HG03442 (cell line): ENCODE results near the gene TBL1Y.
"Not testable (repeated sequence)": the region's sequence is repeated elsewhere in the genome, so short reads cannot be mapped to it uniquely, and the experiment has no call there.

Experiments used
- ATAC-seq: cut with Tn5 transposase; IDR thresholded peaks from one replicate; pipeline ENCODE4 v1.9.1; 2021; ENCODE audit warnings: mild to moderate bottlenecking, moderate library complexity; ENCODE audit not compliant: unreplicated experiment

Gene TBL1Y

DNA sequence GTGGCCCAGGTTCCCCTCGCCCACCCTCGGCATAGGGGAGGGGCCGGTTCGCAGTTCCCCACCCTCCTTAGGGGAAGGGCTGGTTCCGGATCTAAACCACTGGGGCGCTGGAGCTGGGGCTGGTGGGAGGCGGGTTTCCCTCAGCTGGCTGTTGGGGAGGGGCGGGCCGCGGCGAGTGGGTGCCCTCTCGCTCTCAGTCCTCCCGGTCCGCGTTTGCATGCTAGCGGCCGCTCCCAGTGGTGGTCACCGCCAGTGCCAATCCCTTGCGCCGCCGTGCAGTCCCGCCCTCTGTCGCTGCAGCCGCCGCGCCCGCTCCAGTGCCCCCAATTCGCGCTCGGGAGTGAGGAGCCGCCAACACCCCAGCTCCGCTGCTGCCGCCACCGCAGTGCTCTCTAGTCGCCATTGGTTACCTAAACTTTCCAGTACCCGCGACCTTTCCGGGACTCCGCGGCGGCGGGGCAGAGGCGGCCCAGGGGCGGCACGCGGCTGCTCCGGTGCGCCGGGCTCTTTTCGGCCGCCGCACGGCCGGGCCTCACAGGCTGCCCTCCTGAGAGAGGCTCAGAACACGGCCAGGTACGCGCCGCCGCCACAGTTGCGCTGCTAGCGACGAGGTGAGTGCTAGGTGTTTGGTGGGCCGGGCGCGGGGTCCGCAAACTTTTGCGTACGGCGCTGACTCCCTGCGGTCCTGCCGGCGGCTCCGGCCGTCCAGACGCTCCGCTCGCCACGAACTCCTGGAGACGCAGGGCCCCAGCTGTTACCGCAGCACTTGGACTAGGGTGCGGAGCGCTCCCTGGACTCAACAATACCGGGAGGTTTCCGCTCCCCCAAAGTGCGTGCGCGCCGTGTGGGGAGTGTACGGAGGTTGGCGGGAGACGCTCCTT, at the start of gene TBL1Y:
TSS of gene TBL1Y (plus strand) at position 326 of the 881 bp plus-strand sequence. CDS start 114,388 bp downstream, outside the sequence.
- no peak for ATAC-seq

DNA sequence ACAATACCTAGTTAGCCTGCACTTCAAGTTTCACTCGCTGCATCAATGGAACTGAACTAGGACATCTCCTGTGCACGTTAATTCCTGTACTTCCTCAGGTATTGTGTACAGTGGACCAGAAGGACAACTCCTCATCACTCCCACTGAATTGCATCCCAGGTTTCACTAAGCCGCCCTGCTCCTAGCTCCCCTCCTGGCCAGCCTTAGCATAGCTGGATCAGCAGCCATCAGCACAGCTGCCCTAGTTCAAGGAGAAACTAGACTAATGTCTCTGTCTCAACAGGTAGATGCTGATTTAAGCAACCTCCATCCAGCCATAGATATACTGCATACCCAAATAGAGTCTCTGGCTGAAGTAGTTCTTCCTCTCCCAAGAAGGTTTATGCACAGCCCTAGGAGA, 16.0 kb upstream of the TBL1Y start:
- no peak for ATAC-seq

DNA sequence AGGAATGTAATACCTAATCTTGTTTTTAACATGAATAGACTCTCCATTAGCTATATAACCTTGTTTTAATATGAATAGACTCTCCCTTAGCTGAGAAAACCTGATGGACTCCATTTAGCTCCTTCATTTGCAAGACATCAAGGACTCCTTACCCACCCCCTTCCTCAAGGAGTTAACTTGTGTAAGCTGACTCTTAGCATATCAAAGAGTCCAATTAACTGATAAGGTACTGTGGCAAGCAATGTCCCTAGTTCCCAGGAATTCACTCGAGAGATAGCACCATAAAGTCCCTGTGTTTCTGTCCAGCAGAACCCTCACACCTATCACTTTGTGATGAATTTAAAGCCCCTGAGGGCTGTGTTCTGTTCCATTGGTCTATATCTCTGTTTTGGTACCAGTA, 15.3 kb upstream of the TBL1Y start:
- ATAC-seq, result no peak

DNA sequence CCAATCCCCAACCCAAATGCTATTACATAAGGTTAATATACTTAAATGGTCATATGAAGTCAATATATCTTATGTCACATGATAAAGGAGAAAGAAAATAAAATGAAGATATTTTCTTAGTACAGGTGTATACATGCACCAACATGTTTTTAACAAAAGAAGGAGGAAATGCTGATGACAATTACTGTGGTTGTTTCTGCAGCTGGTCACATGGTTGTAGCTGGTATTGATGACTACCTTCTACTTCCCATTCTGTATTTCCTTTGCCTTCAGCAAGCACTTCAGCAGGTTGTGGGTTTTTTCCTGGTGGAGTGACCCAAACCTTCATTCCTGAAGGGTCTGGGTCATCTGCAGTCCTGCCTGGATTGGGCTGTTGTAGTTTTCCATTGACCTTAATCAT, 8.4 kb upstream of the TBL1Y start:
- not testable (repeated sequence) for ATAC-seq

GRCh38 chrY:6907591-6907990, 2.9 kb upstream of the TBL1Y start:
- ATAC-seq, result no peak

DNA sequence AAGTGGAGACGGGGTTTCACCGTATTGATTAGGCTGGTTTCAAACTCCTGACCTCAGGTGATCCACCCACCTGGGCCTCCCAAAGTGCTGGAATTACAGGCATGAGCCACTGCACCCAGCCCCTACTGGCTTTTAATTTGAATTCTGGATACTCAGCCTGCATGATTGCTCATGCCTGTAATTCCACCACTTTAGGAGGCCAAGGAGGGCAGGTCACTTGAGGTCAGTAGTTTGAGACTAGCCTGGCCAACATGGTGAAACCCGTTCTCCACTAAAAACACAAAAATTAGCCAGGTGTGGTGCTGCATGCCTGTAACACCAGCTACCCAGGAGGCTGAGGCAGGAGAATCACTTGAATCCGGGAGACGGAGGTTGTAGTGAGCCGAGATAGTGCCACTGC, 2.5 kb upstream of the TBL1Y start:
- ATAC-seq, result not testable (repeated sequence)

GRCh38 chrY:6909118-6909521, 1.4 kb upstream of the TBL1Y start:
- no peak for ATAC-seq

- ATAC-seq, result no peak
Measured at GRCh38 chrY:6909856-6910255, 641 bp upstream of the TBL1Y start.

DNA sequence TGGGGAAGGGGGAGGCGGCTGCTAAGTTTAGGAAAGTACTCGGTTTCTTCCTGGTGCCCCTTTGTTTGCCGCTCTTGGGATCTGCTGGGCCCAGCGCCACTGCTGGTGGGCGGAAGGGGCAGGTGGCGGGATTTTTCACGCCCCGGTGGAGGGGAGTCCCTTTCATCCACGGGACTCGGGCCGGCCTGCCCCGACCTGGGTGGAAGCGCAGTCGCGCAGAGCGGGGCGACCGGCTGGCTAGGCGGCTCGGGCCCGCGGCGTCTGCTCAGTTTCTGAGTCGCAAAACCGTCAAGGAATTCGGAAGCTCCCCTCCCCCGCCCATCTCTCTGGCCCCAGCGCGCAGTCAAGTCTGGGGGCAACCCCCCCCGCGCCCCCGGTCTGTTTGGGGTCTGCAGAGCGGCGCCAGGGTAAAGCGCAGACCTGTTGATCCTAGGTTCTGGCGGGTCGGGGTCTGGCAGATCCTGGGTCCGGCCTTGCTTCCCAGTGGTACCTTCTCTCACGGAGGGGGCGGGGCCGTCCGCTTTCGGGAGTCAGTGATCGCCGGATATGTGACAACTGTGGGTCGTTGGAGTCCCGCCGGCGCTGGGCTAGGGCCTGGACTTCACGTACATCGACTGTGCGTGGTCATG, 870 bp downstream of the TBL1Y start, which contains the start of gene AMELY:
TSS of gene AMELY (minus strand) at position 500 of the 629 bp plus-strand sequence. CDS start 39,144 bp downstream, outside the sequence.
- no peak for ATAC-seq

- ATAC-seq, result no peak
Measured at GRCh38 chrY:6913362-6913761, 2.9 kb downstream of the TBL1Y start.

DNA sequence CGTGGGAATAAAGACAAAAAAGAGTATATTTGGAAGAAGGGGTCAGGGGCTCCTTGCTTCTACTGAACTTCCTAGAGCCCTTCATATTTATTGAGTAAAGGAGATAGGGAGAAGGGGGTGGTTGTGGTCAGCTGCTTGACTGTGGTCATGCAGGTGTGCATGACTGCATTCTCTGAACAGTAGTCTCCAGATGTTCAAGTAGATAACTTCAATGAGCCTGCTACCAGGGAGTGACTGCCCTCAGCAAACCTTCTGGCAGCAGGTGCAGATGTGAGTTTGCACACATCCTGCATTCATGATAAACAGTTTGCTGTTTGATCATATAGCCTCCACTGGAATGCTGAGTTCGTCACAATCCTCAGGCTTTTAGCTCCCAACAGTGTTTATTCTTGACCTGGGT, 10.6 kb downstream of the TBL1Y start:
- no peak for ATAC-seq

DNA sequence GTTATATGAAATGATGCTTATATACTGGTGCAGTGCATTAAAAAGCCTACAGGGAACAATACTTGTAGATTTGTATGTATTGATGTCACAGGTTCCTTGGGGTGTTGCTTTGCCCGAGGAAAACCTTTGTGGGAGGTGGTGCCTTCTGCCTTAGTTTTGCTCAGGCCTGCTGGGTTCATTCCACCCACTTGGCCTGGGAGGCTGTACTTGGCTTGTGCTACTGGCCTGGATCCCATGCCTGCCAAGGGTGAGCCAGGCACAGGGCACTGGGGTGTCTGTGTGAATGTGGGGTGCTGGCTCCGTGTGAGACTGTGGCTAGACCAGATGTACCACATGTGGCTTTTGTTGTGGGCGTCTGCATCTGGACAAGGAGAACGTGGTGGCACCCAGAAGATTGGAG, 17.8 kb downstream of the TBL1Y start:
- no peak for ATAC-seq

DNA sequence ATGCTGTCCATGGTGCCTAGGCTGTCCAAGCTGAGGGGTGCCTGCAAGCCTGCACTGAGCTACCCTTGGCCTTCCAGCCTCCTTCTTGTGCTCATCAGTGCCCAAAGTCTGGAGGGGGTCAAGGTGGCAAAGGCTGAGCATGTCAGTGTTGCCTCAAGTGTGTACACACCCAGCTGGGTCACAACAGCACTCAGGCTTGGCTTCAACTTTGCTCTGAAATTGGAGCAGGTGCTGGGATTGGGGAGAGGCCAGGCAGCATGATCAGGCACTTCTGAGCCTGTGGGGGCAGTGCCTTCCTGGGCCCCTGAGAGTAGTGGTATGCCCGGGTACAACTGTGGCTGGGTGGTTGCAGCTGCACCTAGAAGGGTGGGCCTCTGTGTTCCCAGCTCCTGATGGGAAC, 18.7 kb downstream of the TBL1Y start:
- ATAC-seq, result no peak

GRCh38 chrY:6931779-6932396, 21.4 kb downstream of the TBL1Y start:
- no peak for ATAC-seq

DNA sequence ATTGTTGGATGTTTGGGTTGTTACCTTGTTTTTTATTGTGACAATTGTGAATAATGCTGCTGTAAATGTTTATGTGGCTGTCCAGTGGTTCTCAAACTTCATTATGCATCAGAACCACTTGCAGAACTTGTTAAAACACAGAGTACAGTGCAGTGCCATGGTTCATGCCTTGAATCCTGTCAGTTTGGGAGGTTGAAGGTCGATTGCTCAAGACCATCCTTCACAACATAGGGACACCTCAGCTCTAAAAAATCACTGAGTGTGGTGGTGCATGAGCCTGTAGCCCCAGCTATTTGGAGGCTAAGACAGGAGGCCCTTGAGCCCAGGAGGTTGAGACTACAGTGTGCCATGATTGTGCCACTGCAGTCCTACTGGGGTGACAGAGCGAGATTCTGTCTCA, 25.0 kb downstream of the TBL1Y start:
- ATAC-seq, result no peak

DNA sequence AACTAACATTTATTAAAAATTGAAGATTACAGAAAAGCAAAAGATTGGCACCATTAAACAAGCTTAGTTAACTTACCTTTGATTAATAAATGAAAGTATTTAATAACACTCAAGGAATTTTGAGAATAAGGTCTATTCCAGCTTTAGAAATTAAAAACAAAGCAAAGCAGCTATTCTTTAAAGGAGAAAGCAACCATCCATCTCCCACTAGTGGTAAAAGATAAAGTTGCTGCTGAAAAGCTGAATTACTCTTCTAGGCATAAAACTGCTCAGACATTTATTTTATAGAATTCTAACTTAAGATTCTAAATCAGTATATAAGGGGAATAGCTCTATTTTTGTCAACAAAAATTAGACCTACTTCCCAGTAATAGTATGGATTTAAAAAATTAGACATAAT, 37.2 kb downstream of the TBL1Y start:
- no peak for ATAC-seq

GRCh38 chrY:6948378-6948777, 37.9 kb downstream of the TBL1Y start:
- ATAC-seq, result no peak

GRCh38 chrY:6949947-6950346, 39.5 kb downstream of the TBL1Y start:
- ATAC-seq, result no peak

DNA sequence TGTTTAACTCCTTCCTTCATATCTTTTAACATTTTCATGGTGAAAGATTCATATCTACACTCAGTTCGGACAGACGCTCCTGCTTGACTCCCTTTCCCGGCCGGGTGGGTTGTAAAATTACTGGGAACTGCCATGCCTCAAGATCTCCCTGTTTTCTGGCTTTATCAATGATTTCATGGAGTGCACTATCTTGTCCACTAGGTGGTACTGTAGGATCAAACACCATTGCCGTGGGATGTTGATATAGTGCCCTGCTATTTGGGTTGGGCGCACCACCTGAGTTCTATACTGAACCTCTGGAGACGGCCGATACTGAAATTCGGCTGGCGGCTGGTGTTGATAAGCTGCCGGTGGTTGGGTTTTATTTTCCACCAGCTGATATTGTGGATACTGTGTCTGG, 54.2 kb downstream of the TBL1Y start:
- no peak for ATAC-seq

GRCh38 chrY:6966521-6966920, 56.0 kb downstream of the TBL1Y start:
- peak; percentile 36 for ATAC-seq

GRCh38 chrY:6967736-6968135, 57.2 kb downstream of the TBL1Y start:
- ATAC-seq, result no peak

DNA sequence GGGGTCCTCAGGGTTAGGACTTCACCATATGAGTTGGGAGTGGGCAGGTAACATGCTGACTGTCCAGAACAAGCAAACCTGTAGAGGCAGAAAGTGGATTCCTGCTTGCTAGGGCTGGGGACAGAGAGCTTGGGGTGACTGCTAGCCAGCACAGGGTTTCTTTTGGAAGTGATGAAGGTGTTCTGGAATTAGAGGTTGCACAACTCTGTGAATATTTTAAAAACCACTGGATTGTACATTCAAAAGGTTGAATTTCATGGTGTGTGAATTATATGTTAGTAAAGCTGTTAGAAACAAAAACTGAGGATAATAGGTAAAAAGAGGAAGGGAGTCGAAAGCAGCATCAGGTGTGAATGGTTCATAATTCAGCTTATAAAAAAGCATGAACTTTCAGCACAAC, 57.7 kb downstream of the TBL1Y start:
- ATAC-seq, result no peak
